Activated T-cell treated with anti-CD3 and anti-CD28 coated beads for 4 hours (primary cell): ENCODE data around the gene PGLYRP2.

ENCODE experiments used
- DNase-seq: peaks from one replicate; pipeline ENCODE4 v3.0.0-alpha.2; 2020

Gene PGLYRP2

GRCh38 chr19:15423130-15423529, 56.2 kb downstream of the PGLYRP2 start:
- no peak for DNase-seq

- DNase-seq = no peak
Measured at GRCh38 chr19:15422296-15423075, 56.8 kb downstream of the PGLYRP2 start.

- DNase-seq = no peak
Measured at GRCh38 chr19:15421721-15422260, 57.5 kb downstream of the PGLYRP2 start.

- DNase-seq = no peak
Measured at GRCh38 chr19:15421136-15421695, 58.1 kb downstream of the PGLYRP2 start.

GRCh38 chr19:15419413-15420025, 59.8 kb downstream of the PGLYRP2 start:
- DNase-seq = no peak
